ENCODE data around the gene KRTDAP.
"Not testable (repeated sequence)": the region's sequence is repeated elsewhere in the genome, so short reads cannot be mapped to it uniquely, and the experiment has no call there.

Gene KRTDAP

GRCh38 chr19:35461788-35462187 lies 28.5 kb downstream of the KRTDAP start:
- H4K8ac ChIP-seq (ENCODE audit: low read length) = not testable (repeated sequence)

GRCh38 chr19:35461060-35461459 lies 29.2 kb downstream of the KRTDAP start:
- Histone ChIP-seq H3K4me1 (ENCODE audit: control insufficient read depth, insufficient read depth, low read depth, low read length) (peaks cover 7% of the 10 kb centered on the region), H2BK120ac (ENCODE audit: low read depth, low read length) (no peak overlapping the region), H3K79me1 (replicated peaks; ENCODE audit: low read length, poor library complexity, severe bottlenecking) (no peaks in the 10 kb centered on the region), H3K9me3 (ENCODE audit: control insufficient read depth, low read length) (no peaks in the 10 kb centered on the region), H3K36me3 (ENCODE audit: control insufficient read depth in 1 of 2, insufficient read depth in 2 of 2, low read depth in 1 of 2, low read length in 2 of 2) (no peaks in the 10 kb centered on the region), H3K18ac (ENCODE audit: low read depth in 1 of 2, low read length in 2 of 2) (no peak overlapping the region), H3K14ac (ENCODE audit: low read length in 2 of 2) (no peak overlapping the region), H4K91ac (ENCODE audit: low read length) (peak overlapping the region; percentile 14), H2BK15ac (ENCODE audit: low read depth, poor library complexity, severe bottlenecking) (no peak overlapping the region), H2BK5ac (ENCODE audit: low read depth, low read length, poor library complexity, severe bottlenecking) (no peak overlapping the region), H2AK5ac (ENCODE audit: low read length, severe bottlenecking) (no peak overlapping the region), H4K8ac (ENCODE audit: low read length) (no peak overlapping the region), H3K4me3 (ENCODE audit: insufficient read depth in 1 of 2, low read depth in 1 of 2, low read length in 2 of 2) (no peak overlapping the region), H3K9ac (ENCODE audit: low read length) (no peak overlapping the region), H2AFZ (ENCODE audit: low read depth, low read length) (no peak overlapping the region), H3K27ac (ENCODE audit: low read length, poor library complexity, severe bottlenecking) (no peak overlapping the region), H3K27me3 (ENCODE audit: control insufficient read depth in 1 of 2, insufficient read depth in 1 of 2, low read length in 2 of 2) (peaks cover 6 to 16% of the 10 kb centered on the region in 2 experiments), H3K4me2 (ENCODE audit: low read length, poor library complexity, severe bottlenecking) (no peak overlapping the region), H3K4ac (ENCODE audit: low read depth in 1 of 2, low read length in 2 of 2) (no peak overlapping the region), H2BK12ac (ENCODE audit: low read length in 2 of 2) (peak overlapping the region in 1 of 2 experiments; percentile 21), H3K23ac (ENCODE audit: low read length in 2 of 2) (no peak overlapping the region)
- DNase-seq = no peak
- WGBS = 86% methylated on average over 9 of the region's 9 CpGs

More at GRCh38 chr19:35461788-35462187, 28.5 kb downstream of the KRTDAP start:
- DNase-seq; H4K91ac ChIP-seq (ENCODE audit: low read length); H3K4me2 ChIP-seq (ENCODE audit: low read length, poor library complexity, severe bottlenecking); H3K14ac ChIP-seq (ENCODE audit: low read length in 2 of 2); H3K4me3 ChIP-seq (ENCODE audit: insufficient read depth in 1 of 2, low read depth in 1 of 2, low read length in 2 of 2); H2BK12ac ChIP-seq (ENCODE audit: low read length in 2 of 2); H3K27ac ChIP-seq (ENCODE audit: low read length, poor library complexity, severe bottlenecking); H3K4ac ChIP-seq (ENCODE audit: low read depth in 1 of 2, low read length in 2 of 2); H3K23ac ChIP-seq (ENCODE audit: low read length in 2 of 2); H2BK15ac ChIP-seq (ENCODE audit: low read depth, poor library complexity, severe bottlenecking); H2BK5ac ChIP-seq (ENCODE audit: low read depth, low read length, poor library complexity, severe bottlenecking); H3K9me3 ChIP-seq (ENCODE audit: control insufficient read depth, low read length); H3K79me1 ChIP-seq (replicated peaks; ENCODE audit: low read length, poor library complexity, severe bottlenecking); H3K9ac ChIP-seq (ENCODE audit: low read length); H3K18ac ChIP-seq (ENCODE audit: low read depth in 1 of 2, low read length in 2 of 2); H2BK120ac ChIP-seq (ENCODE audit: low read depth, low read length); H2AK5ac ChIP-seq (ENCODE audit: low read length, severe bottlenecking); H2AFZ ChIP-seq (ENCODE audit: low read depth, low read length); H3K36me3 ChIP-seq (ENCODE audit: control insufficient read depth in 1 of 2, insufficient read depth in 2 of 2, low read depth in 1 of 2, low read length in 2 of 2); H3K4me1 ChIP-seq (ENCODE audit: control insufficient read depth, insufficient read depth, low read depth, low read length): not testable (repeated sequence)
- peaks cover 12 to 16% of the 10 kb centered on the region in 2 experiments for H3K27me3 ChIP-seq (ENCODE audit: control insufficient read depth in 1 of 2, insufficient read depth in 1 of 2, low read length in 2 of 2)

- Histone ChIP-seq H2AK5ac (ENCODE audit: low read length, severe bottlenecking) (no peak overlapping the region), H4K91ac (ENCODE audit: low read length) (no peak overlapping the region), H2AFZ (ENCODE audit: low read depth, low read length) (no peak overlapping the region), H3K18ac (ENCODE audit: low read depth in 1 of 2, low read length in 2 of 2) (no peak overlapping the region), H3K4me3 (ENCODE audit: insufficient read depth in 1 of 2, low read depth in 1 of 2, low read length in 2 of 2) (no peak overlapping the region), H4K8ac (ENCODE audit: low read length) (peak overlapping the region; percentile 2), H3K27me3 (ENCODE audit: control insufficient read depth in 1 of 2, insufficient read depth in 1 of 2, low read length in 2 of 2) (peaks cover 6 to 16% of the 10 kb centered on the region in 2 experiments), H2BK15ac (ENCODE audit: low read depth, poor library complexity, severe bottlenecking) (no peak overlapping the region), H3K23ac (ENCODE audit: low read length in 2 of 2) (no peak overlapping the region), H3K4ac (ENCODE audit: low read depth in 1 of 2, low read length in 2 of 2) (no peak overlapping the region), H3K9me3 (ENCODE audit: control insufficient read depth, low read length) (no peaks in the 10 kb centered on the region), H3K79me1 (replicated peaks; ENCODE audit: low read length, poor library complexity, severe bottlenecking) (no peaks in the 10 kb centered on the region), H3K4me1 (ENCODE audit: control insufficient read depth, insufficient read depth, low read depth, low read length) (peaks cover 7% of the 10 kb centered on the region), H3K36me3 (ENCODE audit: control insufficient read depth in 1 of 2, insufficient read depth in 2 of 2, low read depth in 1 of 2, low read length in 2 of 2) (no peaks in the 10 kb centered on the region), H2BK12ac (ENCODE audit: low read length in 2 of 2) (no peak overlapping the region), H3K14ac (ENCODE audit: low read length in 2 of 2) (no peak overlapping the region), H3K27ac (ENCODE audit: low read length, poor library complexity, severe bottlenecking) (no peak overlapping the region), H2BK120ac (ENCODE audit: low read depth, low read length) (no peak overlapping the region), H2BK5ac (ENCODE audit: low read depth, low read length, poor library complexity, severe bottlenecking) (no peak overlapping the region), H3K4me2 (ENCODE audit: low read length, poor library complexity, severe bottlenecking) (no peak overlapping the region), H3K9ac (ENCODE audit: low read length) (no peak overlapping the region)
- peak; percentile 52 for DNase-seq
- 81% methylated on average over 7 of the region's 10 CpGs for WGBS
Measured at GRCh38 chr19:35460608-35461007, 29.7 kb downstream of the KRTDAP start.

GRCh38 chr19:35459414-35460082 lies 30.7 kb downstream of the KRTDAP start:
- H3K27me3 ChIP-seq (ENCODE audit: control insufficient read depth in 1 of 2, insufficient read depth in 1 of 2, low read length in 2 of 2) = peaks cover 1 to 16% of the 10 kb centered on the region in 2 experiments
- H4K8ac ChIP-seq (ENCODE audit: low read length) = no peak overlapping the region
- no peak overlapping the region for H3K14ac ChIP-seq (ENCODE audit: low read length in 2 of 2)
- H2BK15ac ChIP-seq (ENCODE audit: low read depth, poor library complexity, severe bottlenecking) = no peak overlapping the region
- DNase-seq = peak; percentile 64
- no peak overlapping the region for H3K9ac ChIP-seq (ENCODE audit: low read length)
- no peak overlapping the region for H3K23ac ChIP-seq (ENCODE audit: low read length in 2 of 2)
- H3K36me3 ChIP-seq (ENCODE audit: control insufficient read depth in 1 of 2, insufficient read depth in 2 of 2, low read depth in 1 of 2, low read length in 2 of 2) = no peaks in the 10 kb centered on the region
- no peak overlapping the region for H4K91ac ChIP-seq (ENCODE audit: low read length)
- H3K9me3 ChIP-seq (ENCODE audit: control insufficient read depth, low read length) = no peaks in the 10 kb centered on the region
- H3K27ac ChIP-seq (ENCODE audit: low read length, poor library complexity, severe bottlenecking) = no peak overlapping the region
- no peak overlapping the region for H3K4me3 ChIP-seq (ENCODE audit: insufficient read depth in 1 of 2, low read depth in 1 of 2, low read length in 2 of 2)
- WGBS = 54% methylated on average over 14 of the region's 14 CpGs
- H2BK5ac ChIP-seq (ENCODE audit: low read depth, low read length, poor library complexity, severe bottlenecking) = no peak overlapping the region
- no peaks in the 10 kb centered on the region for H3K79me1 ChIP-seq (replicated peaks; ENCODE audit: low read length, poor library complexity, severe bottlenecking)
- H3K18ac ChIP-seq (ENCODE audit: low read depth in 1 of 2, low read length in 2 of 2) = peak overlapping the region in 1 of 2 experiments; percentile 49
- H3K4ac ChIP-seq (ENCODE audit: low read depth in 1 of 2, low read length in 2 of 2) = peak overlapping the region in 1 of 2 experiments; percentile 64
- peaks cover 7% of the 10 kb centered on the region for H3K4me1 ChIP-seq (ENCODE audit: control insufficient read depth, insufficient read depth, low read depth, low read length)
- H2AK5ac ChIP-seq (ENCODE audit: low read length, severe bottlenecking) = no peak overlapping the region
- no peak overlapping the region for H2BK12ac ChIP-seq (ENCODE audit: low read length in 2 of 2)
- no peak overlapping the region for H3K4me2 ChIP-seq (ENCODE audit: low read length, poor library complexity, severe bottlenecking)
- H2AFZ ChIP-seq (ENCODE audit: low read depth, low read length) = no peak overlapping the region
- no peak overlapping the region for H2BK120ac ChIP-seq (ENCODE audit: low read depth, low read length)
